Nucleus accumbens (tissue), 56 donors: ENCODE measurements around the gene TTC9C.
"Not testable (repeated sequence)": the region's sequence is repeated elsewhere in the genome, so short reads cannot be mapped to it uniquely, and the experiment has no call there.

Source experiments
- DNase-seq, 56 donors: peaks; one replicate each; lab custom pipeline; 2025; lab: John Stamatoyannopoulos, UW

TTC9C gene

GRCh38 chr11:62708793-62709192 lies 19.5 kb upstream of the TTC9C start:
- peak in 8 of 56 donors; percentile 26 to 64 (median 46) for DNase-seq

GRCh38 chr11:62709247-62710000 lies 18.9 kb upstream of the TTC9C start:
- DNase-seq: peak in 55 of 56 donors; percentile 74 to 98 (median 94)

GRCh38 chr11:62710001-62710345 lies 18.3 kb upstream of the TTC9C start:
- DNase-seq: peak in 3 of 56 donors; percentile 54 to 73 (median 70)

GRCh38 chr11:62712276-62712812 lies 15.9 kb upstream of the TTC9C start:
- DNase-seq: no peak

- DNase-seq: no peak
Observed at GRCh38 chr11:62712861-62713260, 15.4 kb upstream of the TTC9C start.

GRCh38 chr11:62713343-62713742 lies 14.9 kb upstream of the TTC9C start:
- DNase-seq: no peak

- DNase-seq: no peak
Observed at GRCh38 chr11:62715150-62716130, 12.8 kb upstream of the TTC9C start.

GRCh38 chr11:62716206-62716605 lies 12.1 kb upstream of the TTC9C start:
- no peak for DNase-seq

GRCh38 chr11:62716816-62717215 lies 11.5 kb upstream of the TTC9C start:
- DNase-seq: peak in 7 of 56 donors; percentile 1 to 20 (median 7)

- no peak for DNase-seq
Observed at GRCh38 chr11:62719302-62719978, 8.8 kb upstream of the TTC9C start.

GRCh38 chr11:62721994-62722393 lies 6.3 kb upstream of the TTC9C start:
- DNase-seq: no peak

- no peak for DNase-seq
Observed at GRCh38 chr11:62724171-62724570, 4.1 kb upstream of the TTC9C start.

GRCh38 chr11:62725646-62726045 lies 2.6 kb upstream of the TTC9C start:
- no peak for DNase-seq

- peak in 11 of 56 donors; percentile 27 to 57 (median 45) for DNase-seq
Observed at GRCh38 chr11:62726156-62726914, 2.0 kb upstream of the TTC9C start.

GRCh38 chr11:62726915-62727164 lies 1.4 kb upstream of the TTC9C start:
- DNase-seq: peak in 2 of 56 donors; percentile 46 to 64

GRCh38 chr11:62727165-62727871 lies 968 bp upstream of the TTC9C start, which contains the start of gene HNRNPUL2:
TSS of gene HNRNPUL2 (minus strand) at chr11:62727457. CDS start at chr11:62727156, 301 bp downstream.
- peak; percentile 59 to 99 (median 97) for DNase-seq

GRCh38 chr11:62727872-62728170 lies 465 bp upstream of the TTC9C start:
- peak in 55 of 56 donors; percentile 57 to 98 (median 89) for DNase-seq

- not testable (repeated sequence) for DNase-seq
Observed at GRCh38 chr11:62730076-62730475, 1.8 kb downstream of the TTC9C start.

- DNase-seq: no peak
Observed at GRCh38 chr11:62732830-62733229, 4.5 kb downstream of the TTC9C start.
